Loucy (cell line): ENCODE data around the gene MYO1H.

Source experiments
- H2AFZ ChIP-seq: fragments of 200-600 bp; sonication (generic); 2 replicates; pipeline ENCODE4 v1.6.0; 2016; ENCODE audit warnings: antibody characterized with exemption, mild to moderate bottlenecking, low read length, moderate library complexity
- H3F3A ChIP-seq: fragments of 200-600 bp; 2 replicates; pipeline ENCODE4 v1.6.0; 2016; ENCODE audit warnings: antibody characterized with exemption, low read depth, mild to moderate bottlenecking
- H3K27me3 ChIP-seq: fragments of 200-600 bp; sonication (generic); 2 replicates; pipeline ENCODE4 v1.6.1; 2014; ENCODE audit warnings: low read length, mild to moderate bottlenecking; ENCODE audit not compliant: insufficient read depth, poor library complexity, severe bottlenecking
- H3K36me3 ChIP-seq: fragments of 200-600 bp; sonication (generic); 2 replicates; pipeline ENCODE4 v1.6.1; 2016; ENCODE audit warnings: low read length; ENCODE audit not compliant: insufficient read depth
- H3K4me1 ChIP-seq: fragments of 200-600 bp; sonication (generic); 2 replicates; pipeline ENCODE4 v1.5.1; 2014; ENCODE audit warnings: low read length, mild to moderate bottlenecking; ENCODE audit not compliant: insufficient read depth, poor library complexity, severe bottlenecking
- H3K4me2 ChIP-seq: fragments of 200-600 bp; sonication (generic); 2 replicates; pipeline ENCODE4 v1.6.0; 2014; ENCODE audit warnings: antibody characterized with exemption, low read length, low read depth, mild to moderate bottlenecking; ENCODE audit not compliant: poor library complexity, severe bottlenecking
- H3K4me3 ChIP-seq: fragments of 200-600 bp; sonication (generic); 2 replicates; pipeline ENCODE4 v1.5.1; 2014; ENCODE audit warnings: low read length, mild to moderate bottlenecking, mixed read lengths; ENCODE audit not compliant: poor library complexity, severe bottlenecking
- H3K79me2 ChIP-seq: fragments of 200-600 bp; sonication (generic); 2 replicates; pipeline ENCODE4 v1.6.1; 2014; ENCODE audit warnings: low read length; ENCODE audit not compliant: insufficient read depth
- H3K9ac ChIP-seq: fragments of 200-600 bp; sonication (generic); 2 replicates; pipeline ENCODE4 v1.6.0; 2014; ENCODE audit warnings: mild to moderate bottlenecking, low read depth, low read length, moderate library complexity; ENCODE audit not compliant: poor library complexity, severe bottlenecking
- H3K9me2 ChIP-seq: fragments of 200-600 bp; sonication (generic); replicated peaks from 2 replicates; pipeline ENCODE4 v1.6.1; 2016; ENCODE audit warnings: low read depth, low read length, mixed read lengths
- H3K9me3 ChIP-seq: fragments of 200-600 bp; sonication (generic); 2 replicates; pipeline ENCODE4 v1.6.1; 2014; ENCODE audit warnings: mild to moderate bottlenecking, antibody characterized with exemption, low read length, low read depth; ENCODE audit not compliant: insufficient read depth
- H4K20me1 ChIP-seq: fragments of 200-600 bp; sonication (generic); 2 replicates; pipeline ENCODE4 v1.6.0; 2014; ENCODE audit warnings: antibody characterized with exemption, low read length, mild to moderate bottlenecking; ENCODE audit not compliant: insufficient read depth, poor library complexity, severe bottlenecking
- EZH2phosphoT487 ChIP-seq: fragments of 200-600 bp; IDR thresholded peaks from 2 replicates; pipeline ENCODE4 v1.6.1; 2018; ENCODE audit warnings: antibody characterized with exemption, mild to moderate bottlenecking, moderate library complexity, borderline replicate concordance
- TF ChIP-seq, protein P1 (sequence below): fragments of 200-600 bp; sonication (generic); conservative IDR thresholded peaks from 2 replicates; pipeline ENCODE4 v1.5.1; 2014; ENCODE audit warnings: mild to moderate bottlenecking, antibody characterized with exemption, low read length

MYO1H gene

GRCh38 chr12:109343677-109344076 lies 4.0 kb upstream of the MYO1H start:
- TF ChIP-seq EZH2phosphoT487, result no peak
- TF ChIP-seq, protein P1, sequence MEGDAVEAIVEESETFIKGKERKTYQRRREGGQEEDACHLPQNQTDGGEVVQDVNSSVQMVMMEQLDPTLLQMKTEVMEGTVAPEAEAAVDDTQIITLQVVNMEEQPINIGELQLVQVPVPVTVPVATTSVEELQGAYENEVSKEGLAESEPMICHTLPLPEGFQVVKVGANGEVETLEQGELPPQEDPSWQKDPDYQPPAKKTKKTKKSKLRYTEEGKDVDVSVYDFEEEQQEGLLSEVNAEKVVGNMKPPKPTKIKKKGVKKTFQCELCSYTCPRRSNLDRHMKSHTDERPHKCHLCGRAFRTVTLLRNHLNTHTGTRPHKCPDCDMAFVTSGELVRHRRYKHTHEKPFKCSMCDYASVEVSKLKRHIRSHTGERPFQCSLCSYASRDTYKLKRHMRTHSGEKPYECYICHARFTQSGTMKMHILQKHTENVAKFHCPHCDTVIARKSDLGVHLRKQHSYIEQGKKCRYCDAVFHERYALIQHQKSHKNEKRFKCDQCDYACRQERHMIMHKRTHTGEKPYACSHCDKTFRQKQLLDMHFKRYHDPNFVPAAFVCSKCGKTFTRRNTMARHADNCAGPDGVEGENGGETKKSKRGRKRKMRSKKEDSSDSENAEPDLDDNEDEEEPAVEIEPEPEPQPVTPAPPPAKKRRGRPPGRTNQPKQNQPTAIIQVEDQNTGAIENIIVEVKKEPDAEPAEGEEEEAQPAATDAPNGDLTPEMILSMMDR, result no peak
- H4K20me1 ChIP-seq, result no peaks in the 10 kb centered on the region
- no peaks in the 10 kb centered on the region for H3K9me3 ChIP-seq
- no peak overlapping the region for H2AFZ ChIP-seq
- no peaks in the 10 kb centered on the region for H3F3A ChIP-seq
- H3K4me1 ChIP-seq, result no peaks in the 10 kb centered on the region
- no peak overlapping the region for H3K9ac ChIP-seq
- H3K4me3 ChIP-seq, result no peak overlapping the region
- no peaks in the 10 kb centered on the region for H3K79me2 ChIP-seq
- no peak overlapping the region for H3K4me2 ChIP-seq
- no peaks in the 10 kb centered on the region for H3K27me3 ChIP-seq
- H3K9me2 ChIP-seq, result no peaks in the 10 kb centered on the region
- no peaks in the 10 kb centered on the region for H3K36me3 ChIP-seq

DNA sequence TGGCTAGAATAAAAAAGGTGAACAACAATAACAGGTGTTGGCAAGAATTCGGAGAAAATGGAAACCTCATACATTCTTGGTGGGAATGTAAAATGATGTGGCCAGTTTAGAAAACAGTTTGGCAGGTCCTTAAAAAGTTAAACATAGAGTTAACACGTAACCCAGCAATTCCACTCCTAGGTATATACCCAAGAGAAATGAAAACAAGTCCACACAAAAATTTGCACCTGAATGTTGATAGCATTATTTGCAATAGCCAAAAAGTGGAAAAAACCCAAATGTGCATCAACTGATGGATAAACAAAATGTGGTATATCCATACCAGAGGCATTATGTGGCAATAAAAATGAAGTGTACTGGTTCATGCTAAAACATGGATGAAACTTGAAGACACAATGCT lies 2.3 kb upstream of the MYO1H start:
- no peaks in the 10 kb centered on the region for H3K79me2 ChIP-seq
- H2AFZ ChIP-seq, result no peak overlapping the region
- H3F3A ChIP-seq, result no peaks in the 10 kb centered on the region
- no peaks in the 10 kb centered on the region for H4K20me1 ChIP-seq
- H3K27me3 ChIP-seq, result no peaks in the 10 kb centered on the region
- H3K4me3 ChIP-seq, result no peak overlapping the region
- no peaks in the 10 kb centered on the region for H3K9me3 ChIP-seq
- no peak for TF ChIP-seq EZH2phosphoT487
- TF ChIP-seq, protein P1, result no peak
- no peaks in the 10 kb centered on the region for H3K36me3 ChIP-seq
- no peaks in the 10 kb centered on the region for H3K4me1 ChIP-seq
- no peak overlapping the region for H3K9ac ChIP-seq
- H3K9me2 ChIP-seq, result no peaks in the 10 kb centered on the region
- no peak overlapping the region for H3K4me2 ChIP-seq

DNA sequence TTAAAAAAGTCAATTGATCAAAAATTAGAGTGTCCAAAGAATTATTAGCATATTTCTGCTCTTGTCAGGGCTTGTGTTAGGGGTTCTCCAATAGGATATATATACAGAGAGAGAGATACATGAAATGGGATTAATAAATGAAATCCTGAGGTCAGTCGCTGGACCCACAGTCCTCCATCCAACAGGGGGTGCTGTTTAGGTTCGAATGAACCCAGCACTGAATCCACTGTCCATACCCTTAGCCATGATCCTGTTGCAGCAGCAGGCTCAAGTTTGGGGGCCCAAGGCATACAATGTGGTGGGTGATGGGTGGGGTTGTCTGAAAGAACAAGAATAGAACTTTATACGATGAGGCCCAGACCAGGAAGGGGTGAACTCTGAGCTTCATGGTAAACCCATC lies 780 bp upstream of the MYO1H start:
- Histone ChIP-seq H3K9me3 (no peaks in the 10 kb centered on the region), H3K9ac (no peak overlapping the region), H2AFZ (no peak overlapping the region), H3K4me2 (no peak overlapping the region), H3F3A (no peaks in the 10 kb centered on the region), H3K36me3 (no peaks in the 10 kb centered on the region), H3K4me3 (no peak overlapping the region), H3K9me2 (no peaks in the 10 kb centered on the region), H4K20me1 (no peaks in the 10 kb centered on the region), H3K4me1 (no peaks in the 10 kb centered on the region), H3K27me3 (no peaks in the 10 kb centered on the region), H3K79me2 (no peaks in the 10 kb centered on the region)
- TF ChIP-seq, protein P1, result peak; percentile 63
- no peak for TF ChIP-seq EZH2phosphoT487
